ENCODE data around the gene NEMP2.
"Not testable (repeated sequence)": the region's sequence is repeated elsewhere in the genome, so short reads cannot be mapped to it uniquely, and the experiment has no call there.

The NEMP2 gene

GRCh38 chr2:190526105-190526750 is 8.3 kb downstream of the NEMP2 start:
- no peak for DNase-seq (ENCODE audit: low spot score)

GRCh38 chr2:190524928-190525327 is 9.6 kb downstream of the NEMP2 start:
- no peak for DNase-seq (ENCODE audit: low spot score)

GRCh38 chr2:190519975-190520767 is 14.4 kb downstream of the NEMP2 start:
- DNase-seq (ENCODE audit: low spot score): no peak

GRCh38 chr2:190517468-190517867 is 17.1 kb downstream of the NEMP2 start:
- DNase-seq (ENCODE audit: low spot score): no peak

GRCh38 chr2:190515687-190516086 is 18.8 kb downstream of the NEMP2 start:
- DNase-seq (ENCODE audit: low spot score): no peak

GRCh38 chr2:190514676-190515075 is 19.8 kb downstream of the NEMP2 start:
- no peak for DNase-seq (ENCODE audit: low spot score)

GRCh38 chr2:190513877-190514276 is 20.6 kb downstream of the NEMP2 start:
- no peak for DNase-seq (ENCODE audit: low spot score)

GRCh38 chr2:190512539-190513095 is 21.9 kb downstream of the NEMP2 start:
- DNase-seq (ENCODE audit: low spot score): no peak

GRCh38 chr2:190511104-190511503 is 23.4 kb downstream of the NEMP2 start:
- no peak for DNase-seq (ENCODE audit: low spot score)

GRCh38 chr2:190509895-190510294 is 24.6 kb downstream of the NEMP2 start:
- not testable (repeated sequence) for DNase-seq (ENCODE audit: low spot score)

- DNase-seq (ENCODE audit: low spot score): no peak
Observed at GRCh38 chr2:190507135-190507534, 27.4 kb downstream of the NEMP2 start.

- no peak for DNase-seq (ENCODE audit: low spot score)
Observed at GRCh38 chr2:190506666-190507065, 27.9 kb downstream of the NEMP2 start.

GRCh38 chr2:190505696-190506095 is 28.8 kb downstream of the NEMP2 start:
- DNase-seq (ENCODE audit: low spot score): no peak

GRCh38 chr2:190504912-190505311 is 29.6 kb downstream of the NEMP2 start:
- no peak for DNase-seq (ENCODE audit: low spot score)

- no peak for DNase-seq (ENCODE audit: low spot score)
Observed at GRCh38 chr2:190503088-190503487, 31.4 kb downstream of the NEMP2 start.

GRCh38 chr2:190501702-190502407 is 32.7 kb downstream of the NEMP2 start:
- no peak for DNase-seq (ENCODE audit: low spot score)

- no peak for DNase-seq (ENCODE audit: low spot score)
Observed at GRCh38 chr2:190501231-190501630, 33.3 kb downstream of the NEMP2 start.

GRCh38 chr2:190500054-190500502 is 34.4 kb downstream of the NEMP2 start:
- DNase-seq (ENCODE audit: low spot score): peak; percentile 15

- no peak for DNase-seq (ENCODE audit: low spot score)
Observed at GRCh38 chr2:190499273-190499672, 35.2 kb downstream of the NEMP2 start.

- no peak for DNase-seq (ENCODE audit: low spot score)
Observed at GRCh38 chr2:190497428-190497827, 37.1 kb downstream of the NEMP2 start.

- not testable (repeated sequence) for DNase-seq (ENCODE audit: low spot score)
Observed at GRCh38 chr2:190494600-190495227, 39.8 kb downstream of the NEMP2 start.

- DNase-seq (ENCODE audit: low spot score): no peak
Observed at GRCh38 chr2:190493095-190493494, 41.4 kb downstream of the NEMP2 start.
